Measurements from ENCODE around the gene TTC39B. TPM values are rescaled to one million over a fixed set of nuclear protein-coding genes. Genes with fewer than 3 reads are reported as not detected.

The TTC39B gene
- total RNA-seq, 4 donors from 2014 or later = 37.2 to 55.3 (median 45.6) TPM

GRCh38 chr9:15144622-15145061, 162.4 kb downstream of the TTC39B start:
- WGBS = 14% methylated on average over 4 of the region's 4 CpGs
- H3K36me3 ChIP-seq = no peaks in the 10 kb centered on the region
- no peaks in the 10 kb centered on the region for H3K27me3 ChIP-seq
- peaks cover 3% of the 10 kb centered on the region for H3K4me1 ChIP-seq
- no peak overlapping the region for H3K27ac ChIP-seq
- DNase-seq (ENCODE audit: low spot score in 2 of 2) = no peak
- no peaks in the 10 kb centered on the region for H3K9me3 ChIP-seq
- no peak for TF ChIP-seq POLR2A (IDR thresholded peaks at IDR 0.05)
- no peak for TF ChIP-seq EP300 (IDR thresholded peaks at IDR 0.05)
- no peak for TF ChIP-seq POLR2AphosphoS5 (IDR thresholded peaks at IDR 0.05)
- TF ChIP-seq CTCF (IDR thresholded peaks at IDR 0.05) = no peak
- H3K4me3 ChIP-seq = no peak overlapping the region

GRCh38 chr9:15142878-15143534, 164.0 kb downstream of the TTC39B start:
- Histone ChIP-seq H3K4me3 (no peak overlapping the region), H3K4me1 (peaks cover 3% of the 10 kb centered on the region), H3K36me3 (no peaks in the 10 kb centered on the region), H3K27ac (no peak overlapping the region), H3K27me3 (no peaks in the 10 kb centered on the region), H3K9me3 (no peaks in the 10 kb centered on the region)
- no peak for DNase-seq (ENCODE audit: low spot score in 2 of 2)
- WGBS = 62% methylated on average over 6 of the region's 6 CpGs
- no peak for TF ChIP-seq EP300 (IDR thresholded peaks at IDR 0.05)
- TF ChIP-seq POLR2AphosphoS5 (IDR thresholded peaks at IDR 0.05) = no peak
- peak; percentile 40 to 76 for TF ChIP-seq CTCF (IDR thresholded peaks at IDR 0.05)
- TF ChIP-seq POLR2A (IDR thresholded peaks at IDR 0.05) = no peak

- Histone ChIP-seq H3K4me3 (no peak overlapping the region), H3K27me3 (no peaks in the 10 kb centered on the region), H3K4me1 (peaks cover 8% of the 10 kb centered on the region), H3K9me3 (no peaks in the 10 kb centered on the region), H3K36me3 (no peaks in the 10 kb centered on the region), H3K27ac (no peak overlapping the region)
- WGBS = 96% methylated on average over 1 of the region's 1 CpG
- no peak for TF ChIP-seq POLR2A (IDR thresholded peaks at IDR 0.05)
- TF ChIP-seq EP300 (IDR thresholded peaks at IDR 0.05) = no peak
- TF ChIP-seq POLR2AphosphoS5 (IDR thresholded peaks at IDR 0.05) = no peak
- TF ChIP-seq CTCF (IDR thresholded peaks at IDR 0.05) = no peak
- DNase-seq (ENCODE audit: low spot score in 2 of 2) = no peak
Observed at GRCh38 chr9:15140051-15140450, 167.0 kb downstream of the TTC39B start.

- no peak for DNase-seq (ENCODE audit: low spot score in 2 of 2)
- Histone ChIP-seq H3K4me3 (no peak overlapping the region), H3K4me1 (peaks cover 11% of the 10 kb centered on the region), H3K9me3 (no peaks in the 10 kb centered on the region), H3K27me3 (no peaks in the 10 kb centered on the region), H3K36me3 (no peaks in the 10 kb centered on the region), H3K27ac (no peak overlapping the region)
- WGBS = 65% methylated on average over 13 of the region's 13 CpGs
- TF ChIP-seq EP300 (IDR thresholded peaks at IDR 0.05) = no peak
Observed at GRCh38 chr9:15139469-15139868, 167.5 kb downstream of the TTC39B start.

- no peaks in the 10 kb centered on the region for H3K9me3 ChIP-seq
- no peak for DNase-seq (ENCODE audit: low spot score in 2 of 2)
- H3K4me3 ChIP-seq = no peak overlapping the region
- H3K36me3 ChIP-seq = no peaks in the 10 kb centered on the region
- no peaks in the 10 kb centered on the region for H3K27me3 ChIP-seq
- no peak overlapping the region for H3K27ac ChIP-seq
- WGBS = 81% methylated on average over 2 of the region's 2 CpGs
- TF ChIP-seq POLR2AphosphoS5 (IDR thresholded peaks at IDR 0.05) (no peak), POLR2A (IDR thresholded peaks at IDR 0.05) (no peak)
- H3K4me1 ChIP-seq = peaks cover 9% of the 10 kb centered on the region
Observed at GRCh38 chr9:15138357-15138686, 168.7 kb downstream of the TTC39B start.

GRCh38 chr9:15137658-15138356, 169.2 kb downstream of the TTC39B start:
- WGBS = 92% methylated on average over 6 of the region's 6 CpGs
- TF ChIP-seq CTCF (IDR thresholded peaks at IDR 0.05) (no peak), EP300 (IDR thresholded peaks at IDR 0.05) (no peak), POLR2A (IDR thresholded peaks at IDR 0.05) (no peak), POLR2AphosphoS5 (IDR thresholded peaks at IDR 0.05) (no peak)
- Histone ChIP-seq H3K4me1 (peaks cover 9% of the 10 kb centered on the region), H3K36me3 (no peaks in the 10 kb centered on the region), H3K27ac (no peak overlapping the region), H3K27me3 (no peaks in the 10 kb centered on the region), H3K4me3 (no peak overlapping the region), H3K9me3 (no peaks in the 10 kb centered on the region)
- no peak for DNase-seq (ENCODE audit: low spot score in 2 of 2)
